IPS-NIHi11 (cell line): ENCODE data around the gene FIP1L1.

Source experiments
- DNase-seq: peaks from one replicate; pipeline ENCODE4 v3.0.0; 2012; ENCODE audit warnings: mixed read lengths, low spot score

Gene FIP1L1

GRCh38 chr4:53501561-53501960 lies 124.1 kb downstream of the FIP1L1 start:
- no peak for DNase-seq

DNA sequence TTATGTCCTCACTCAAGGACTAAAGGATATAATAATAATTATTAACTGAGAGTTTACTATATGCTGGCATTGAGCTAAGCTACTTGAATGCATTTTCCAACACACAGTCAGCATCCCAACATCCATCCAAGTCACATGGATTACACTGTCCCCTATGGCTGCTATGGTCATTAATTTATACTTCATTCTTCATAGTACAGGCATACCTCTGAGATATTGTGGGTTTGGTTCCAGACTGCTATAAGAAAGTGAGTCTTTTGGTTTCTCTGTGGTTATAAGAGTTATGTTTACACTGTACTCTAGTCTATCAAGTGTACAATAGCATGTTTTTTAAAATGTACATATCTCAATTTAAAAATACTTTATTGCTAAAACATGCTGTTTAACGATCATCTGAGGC lies 124.7 kb downstream of the FIP1L1 start:
- no peak for DNase-seq

DNA sequence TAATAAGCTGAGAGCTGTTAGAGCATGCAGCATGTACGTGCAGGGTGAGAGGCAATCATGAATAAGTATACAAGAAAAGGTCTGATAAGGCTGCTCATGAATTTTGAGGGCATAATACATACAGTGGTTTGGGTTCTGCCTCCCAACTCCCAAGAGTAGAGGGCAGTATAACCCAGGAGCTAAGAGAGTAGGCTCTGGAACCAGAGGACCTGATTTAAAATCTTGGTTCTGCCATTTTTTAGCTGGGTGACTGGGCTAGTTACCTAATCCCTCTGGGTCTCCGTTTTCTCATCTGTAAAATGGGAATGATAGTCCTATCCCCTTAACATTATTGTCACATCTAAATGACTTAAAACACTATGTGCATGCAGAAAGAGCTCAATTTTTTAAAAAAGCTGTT lies 128.5 kb downstream of the FIP1L1 start:
- DNase-seq, result no peak

GRCh38 chr4:53507058-53507457 lies 129.6 kb downstream of the FIP1L1 start:
- no peak for DNase-seq

- no peak for DNase-seq
These were observed 130.3 kb downstream of the FIP1L1 start for GRCh38 chr4:53507671-53508286.

DNA sequence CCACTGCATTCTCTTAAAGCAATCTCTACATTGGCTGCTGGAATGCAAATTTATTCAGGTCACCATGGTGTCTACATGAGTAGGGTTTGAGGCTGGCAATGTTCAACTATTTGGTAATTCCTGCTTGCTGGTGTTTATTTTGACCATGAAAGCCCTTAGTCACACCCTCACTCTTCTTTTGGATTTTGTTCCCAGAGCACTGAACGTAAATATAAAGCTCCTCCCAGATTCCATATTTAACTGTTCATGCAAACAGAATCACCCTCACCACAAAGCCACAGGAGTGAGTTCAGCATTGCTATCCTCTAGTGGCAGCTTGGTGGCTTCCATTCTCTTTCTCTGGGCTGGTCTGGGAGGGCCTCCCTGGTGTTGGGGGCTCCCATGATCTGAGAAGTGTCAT lies 131.0 kb downstream of the FIP1L1 start:
- no peak for DNase-seq

DNA sequence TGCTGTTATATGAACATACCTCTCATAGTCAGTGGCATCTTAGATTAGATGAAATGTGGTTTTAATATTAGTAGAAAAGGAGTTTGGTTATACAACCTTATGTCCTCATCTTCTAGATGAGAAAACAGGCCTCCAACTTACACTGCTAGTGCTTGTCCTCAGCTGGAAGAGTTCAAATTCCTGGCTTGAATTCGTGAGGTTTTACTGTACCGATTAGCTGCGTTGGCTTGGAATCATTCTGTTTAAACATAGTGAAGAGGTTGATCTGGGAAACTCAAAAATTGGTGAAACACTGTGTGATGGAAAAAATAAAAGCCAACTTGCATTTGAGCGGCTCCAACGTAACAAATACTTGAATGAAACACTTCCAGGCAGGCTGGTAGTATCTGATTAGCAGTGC lies 132.9 kb downstream of the FIP1L1 start:
- no peak for DNase-seq
